Neuronal stem cell (in vitro differentiated cells): Measurements from ENCODE around the gene NETO2.
"Not testable (repeated sequence)": the region's sequence is repeated elsewhere in the genome, so short reads cannot be mapped to it uniquely, and the experiment has no call there.

Source experiments
- DNase-seq: peaks from one replicate; pipeline ENCODE4 v3.0.0-alpha.2; 2013; ENCODE audit warnings: low spot score
- H2AFZ ChIP-seq: one replicate; pipeline ENCODE4 v1.6.1; 2013; ENCODE audit warnings: mild to moderate bottlenecking, low read length, inconsistent platforms
- H2AK5ac ChIP-seq: 2 replicates; pipeline ENCODE4 v1.6.1; 2013; ENCODE audit warnings: low read depth, mild to moderate bottlenecking, inconsistent platforms, low read length, moderate library complexity, mixed read lengths
- H2BK120ac ChIP-seq: 2 replicates; pipeline ENCODE4 v1.6.1; 2013; ENCODE audit warnings: low read depth, mild to moderate bottlenecking, inconsistent platforms, low read length, moderate library complexity, mixed read lengths
- H2BK12ac ChIP-seq: one replicate; pipeline ENCODE4 v1.6.1; 2013; ENCODE audit warnings: low read length, inconsistent platforms
- H2BK15ac ChIP-seq: 2 replicates; pipeline ENCODE4 v1.6.1; 2013; ENCODE audit warnings: mild to moderate bottlenecking, low read length, inconsistent platforms, mixed read lengths
- H2BK5ac ChIP-seq: one replicate; pipeline ENCODE4 v1.6.1; 2013; ENCODE audit warnings: inconsistent platforms, mild to moderate bottlenecking, low read length, moderate library complexity
- H3K14ac ChIP-seq: one replicate; pipeline ENCODE4 v1.6.1; 2013; ENCODE audit warnings: low read length, inconsistent platforms
- H3K18ac ChIP-seq: 2 replicates; pipeline ENCODE4 v1.6.1; 2013; ENCODE audit warnings: low read length, inconsistent platforms
- H3K23ac ChIP-seq: 2 replicates; pipeline ENCODE4 v1.6.1; 2013; ENCODE audit warnings: low read depth, mild to moderate bottlenecking, mixed read lengths, low read length, inconsistent platforms; ENCODE audit not compliant: poor library complexity
- H3K27ac ChIP-seq: replicated peaks from 3 replicates; pipeline ENCODE4 v1.5.1; 2013; ENCODE audit warnings: low read length, inconsistent platforms
- H3K27me3 ChIP-seq, 3 experiments: 2 replicates each; pipeline ENCODE4 v1.6.1; 2013; ENCODE audit warnings: low read length in 3 of 3, mild to moderate bottlenecking in 2 of 3, inconsistent platforms in 1 of 3, low read depth in 1 of 3, mixed read lengths in 1 of 3, moderate library complexity in 1 of 3; ENCODE audit not compliant: control insufficient read depth in 3 of 3, insufficient read depth in 3 of 3
- H3K36me3 ChIP-seq, 2 donors: replicated peaks in 1 of 2; 2 replicates each; pipeline ENCODE4 v1.6.1; 2013; ENCODE audit warnings: low read length in 2 of 2; ENCODE audit not compliant: control insufficient read depth in 2 of 2, insufficient read depth in 2 of 2
- H3K4ac ChIP-seq: 2 replicates; pipeline ENCODE4 v1.6.1; 2013; ENCODE audit warnings: inconsistent platforms, mild to moderate bottlenecking, low read length, moderate library complexity
- H3K4me1 ChIP-seq, 2 donors: 1 replicate in 1 of 2; 2 replicates in 1 of 2; pipeline ENCODE4 v1.6.1; 2013; ENCODE audit warnings: low read length in 2 of 2, low read depth in 1 of 2; ENCODE audit not compliant: control insufficient read depth in 2 of 2, insufficient read depth in 1 of 2
- H3K4me2 ChIP-seq: one replicate; pipeline ENCODE4 v1.6.1; 2013; ENCODE audit warnings: mild to moderate bottlenecking, low read length, inconsistent platforms; ENCODE audit not compliant: insufficient read depth, poor library complexity, severe bottlenecking
- H3K4me3 ChIP-seq, 2 donors: 2 replicates each; pipeline ENCODE4 v1.5.1; 2013; ENCODE audit warnings: low read length in 2 of 2, mild to moderate bottlenecking in 2 of 2, inconsistent platforms in 1 of 2, moderate library complexity in 1 of 2
- H3K79me1 ChIP-seq: one replicate; pipeline ENCODE4 v1.6.1; 2013; ENCODE audit warnings: low read depth, mild to moderate bottlenecking, inconsistent platforms, low read length, moderate library complexity
- H3K9ac ChIP-seq: one replicate; pipeline ENCODE4 v1.6.1; 2013; ENCODE audit warnings: mild to moderate bottlenecking, low read depth, low read length, inconsistent platforms; ENCODE audit not compliant: poor library complexity
- H3K9me3 ChIP-seq, 2 donors: replicated peaks in 1 of 2; 2 replicates each; pipeline versions ENCODE3 to v1.6.1; 2013; ENCODE audit warnings: low read length in 2 of 2, mild to moderate bottlenecking in 2 of 2, inconsistent platforms in 1 of 2, low read depth in 1 of 2, mixed read lengths in 1 of 2, moderate library complexity in 1 of 2; ENCODE audit not compliant: control insufficient read depth in 2 of 2, insufficient read depth in 1 of 2
- H4K8ac ChIP-seq: one replicate; pipeline ENCODE4 v1.6.1; 2013; ENCODE audit warnings: low read depth, mild to moderate bottlenecking, inconsistent platforms, low read length, moderate library complexity
- H4K91ac ChIP-seq: one replicate; pipeline ENCODE4 v1.6.1; 2013; ENCODE audit warnings: low read length, low read depth, mild to moderate bottlenecking, inconsistent platforms; ENCODE audit not compliant: poor library complexity
- WGBS, 2 donors: extraction: QIAGEN DNeasy Blood & Tissue Kit; methylation state at CpG; one replicate each; pipeline ENCODE4 v1.1.7; 2013; ENCODE audit warnings: missing lambda C conversion rate in 2 of 2, mixed read lengths in 1 of 2; ENCODE audit not compliant: insufficient read length in 2 of 2, insufficient replicate concordance in 1 of 2; ENCODE audit errors: extremely low coverage in 2 of 2; 5-methylcytosine and 5-hydroxymethylcytosine counted together

NETO2 gene

DNA sequence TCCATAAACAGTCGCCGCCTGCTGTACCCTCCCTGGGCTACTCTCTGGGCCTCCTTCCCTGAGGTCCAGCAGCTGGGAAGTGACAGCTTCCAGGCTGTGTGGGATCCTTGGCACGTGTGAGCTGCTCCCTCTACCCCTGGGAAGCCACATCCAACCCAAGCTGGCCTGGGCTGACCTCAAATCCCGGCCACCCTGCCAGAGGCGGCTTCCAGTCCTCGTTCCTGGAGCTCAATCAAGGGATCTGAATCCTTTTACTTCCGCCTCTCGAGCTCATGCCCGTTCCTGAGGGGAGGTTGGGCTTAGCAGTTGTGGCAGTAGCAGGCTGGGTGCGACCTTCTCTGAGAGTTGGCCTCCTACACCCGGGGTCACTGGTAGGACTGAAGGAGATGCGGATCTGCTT is 82.5 kb downstream of the NETO2 start:
- Histone ChIP-seq H2BK12ac (peak overlapping the region; percentile 25), H3K4me2 (no peak overlapping the region), H2BK120ac (no peak overlapping the region), H3K27ac (no peak overlapping the region), H3K9me3 (peaks cover 0 to 2% of the 10 kb centered on the region in 2 donors), H3K23ac (peak overlapping the region; percentile 40), H3K27me3 (peaks cover 0 to 9% (median 2%) of the 10 kb centered on the region in 3 experiments), H3K9ac (no peak overlapping the region), H3K36me3 (no peaks in the 10 kb centered on the region), H3K14ac (no peak overlapping the region), H3K18ac (peak overlapping the region; percentile 72), H2AFZ (no peak overlapping the region), H3K79me1 (no peaks in the 10 kb centered on the region), H2BK5ac (no peak overlapping the region), H3K4me3 (peak overlapping the region in 1 of 2 donors; percentile 59), H3K4me1 (peaks cover 0 to 7% of the 10 kb centered on the region in 2 donors), H3K4ac (no peak overlapping the region), H4K8ac (no peak overlapping the region), H2BK15ac (no peak overlapping the region), H4K91ac (no peak overlapping the region), H2AK5ac (peak overlapping the region; percentile 15)
- no CpG with 5 or more reads among the region's 12 CpGs for WGBS, 2 donors
- no peak for DNase-seq

GRCh38 chr16:47060596-47060995 is 83.1 kb downstream of the NETO2 start:
- Histone ChIP-seq H3K4me2 (no peak overlapping the region), H3K9me3 (peaks cover 0 to 3% of the 10 kb centered on the region in 2 donors), H3K27ac (no peak overlapping the region), H2AK5ac (no peak overlapping the region), H3K9ac (no peak overlapping the region), H3K4me1 (peaks cover 0 to 4% of the 10 kb centered on the region in 2 donors), H2AFZ (no peak overlapping the region), H2BK15ac (no peak overlapping the region), H3K23ac (no peak overlapping the region), H3K18ac (no peak overlapping the region), H4K8ac (no peak overlapping the region), H3K36me3 (no peaks in the 10 kb centered on the region), H3K4me3 (no peak overlapping the region), H2BK5ac (no peak overlapping the region), H3K27me3 (peaks cover 0 to 5% (median 2%) of the 10 kb centered on the region in 3 experiments), H3K4ac (no peak overlapping the region), H3K14ac (no peak overlapping the region), H2BK120ac (no peak overlapping the region), H4K91ac (no peak overlapping the region), H3K79me1 (no peaks in the 10 kb centered on the region), H2BK12ac (no peak overlapping the region)
- no peak for DNase-seq
- no CpG with 5 or more reads among the region's 3 CpGs for WGBS, 2 donors

GRCh38 chr16:47059991-47060390 is 83.8 kb downstream of the NETO2 start:
- H2AFZ ChIP-seq: no peak overlapping the region
- H3K9ac ChIP-seq: no peak overlapping the region
- no peak overlapping the region for H3K18ac ChIP-seq
- no peak overlapping the region for H2BK5ac ChIP-seq
- H2BK120ac ChIP-seq: no peak overlapping the region
- DNase-seq: no peak
- no peak overlapping the region for H3K23ac ChIP-seq
- no peak overlapping the region for H2BK15ac ChIP-seq
- H3K9me3 ChIP-seq: peaks cover 1 to 4% of the 10 kb centered on the region in 2 donors
- no peak overlapping the region for H3K4ac ChIP-seq
- H3K27ac ChIP-seq: no peak overlapping the region
- H4K8ac ChIP-seq: no peak overlapping the region
- no peak overlapping the region for H3K14ac ChIP-seq
- no peak overlapping the region for H2AK5ac ChIP-seq
- H3K4me2 ChIP-seq: no peak overlapping the region
- H3K79me1 ChIP-seq: no peaks in the 10 kb centered on the region
- no peak overlapping the region for H4K91ac ChIP-seq
- H2BK12ac ChIP-seq: no peak overlapping the region
- no peaks in the 10 kb centered on the region for H3K36me3 ChIP-seq
- peaks cover 0 to 5% (median 2%) of the 10 kb centered on the region in 3 experiments for H3K27me3 ChIP-seq
- no CpG with 5 or more reads among the region's 7 CpGs for WGBS, 2 donors
- no peak overlapping the region for H3K4me3 ChIP-seq
- peaks cover 0 to 4% of the 10 kb centered on the region in 2 donors for H3K4me1 ChIP-seq

DNA sequence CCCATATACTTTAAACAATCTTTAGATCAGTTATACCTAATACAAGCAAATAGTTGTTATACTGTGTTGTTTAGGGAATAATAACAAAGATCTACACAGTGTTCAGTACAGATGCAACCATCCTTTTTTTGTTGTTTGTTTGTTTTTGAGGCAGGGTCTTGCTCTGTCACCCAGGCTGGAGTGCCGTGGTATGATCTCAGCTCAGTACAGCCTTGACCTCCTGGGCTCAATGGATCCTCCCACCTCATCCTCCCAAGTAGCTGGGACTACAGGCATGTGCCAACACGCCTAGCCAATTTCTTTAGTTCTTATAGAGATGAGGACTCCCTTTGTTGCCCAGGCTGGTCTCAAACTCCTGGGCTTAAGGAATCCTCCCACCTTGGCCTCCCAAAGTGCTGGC is 84.6 kb downstream of the NETO2 start:
- not testable (repeated sequence) for H2BK15ac ChIP-seq, H3K36me3 ChIP-seq, H3K9me3 ChIP-seq, H4K91ac ChIP-seq, H3K27ac ChIP-seq, H3K4me1 ChIP-seq, H3K14ac ChIP-seq, DNase-seq, H2BK120ac ChIP-seq, H2BK5ac ChIP-seq, H3K4me3 ChIP-seq, H2AK5ac ChIP-seq, H3K18ac ChIP-seq, H3K4me2 ChIP-seq, H3K4ac ChIP-seq, H2BK12ac ChIP-seq, H3K79me1 ChIP-seq, H4K8ac ChIP-seq, H3K23ac ChIP-seq, H3K9ac ChIP-seq, H3K27me3 ChIP-seq, H2AFZ ChIP-seq
- WGBS, 2 donors: no CpG with 5 or more reads among the region's 2 CpGs
